ENCODE results near the gene ADAMTS15. TPM values are rescaled to one million over a fixed set of nuclear protein-coding genes. Genes with fewer than 3 reads are reported as not detected.

The ADAMTS15 gene
- total RNA-seq, 3 donors from 2014 or later (not counting 1 experiment from before 2014, with no cell fraction given) = 0.20 TPM; not detected in 2

- no peak for DNase-seq
- 91% methylated on average over 6 of the region's 6 CpGs for WGBS (ENCODE audit: insufficient coverage)
- TF ChIP-seq CTCF (IDR thresholded peaks at IDR 0.05) = no peak
Observed at GRCh38 chr11:130469181-130469580, 20.7 kb downstream of the ADAMTS15 start.

GRCh38 chr11:130470832-130471706 lies 22.6 kb downstream of the ADAMTS15 start:
- Mint-ChIP-seq H3K27me3 (ENCODE audit: low read depth in 2 of 2) (no peaks in the 10 kb centered on the region), H3K4me1 (no peaks in the 10 kb centered on the region), H3K4me3 (no peak overlapping the region), H3K9me3 (no peaks in the 10 kb centered on the region), H3K36me3 (no peaks in the 10 kb centered on the region), H3K27ac (no peak overlapping the region)
- intact Hi-C loops (cut with micrococcal nuclease) = no loop called here
- Histone ChIP-seq H3K9me3 (ENCODE audit: control insufficient read depth, insufficient read depth, low read length) (no peaks in the 10 kb centered on the region), H3K36me3 (ENCODE audit: control insufficient read depth, insufficient read depth, low read length) (no peaks in the 10 kb centered on the region), H3K4me3 (ENCODE audit: low read length) (no peak overlapping the region), H3K27ac (ENCODE audit: low read length) (no peak overlapping the region), H3K27me3 (ENCODE audit: control insufficient read depth, insufficient read depth, low read length) (no peaks in the 10 kb centered on the region), H3K4me1 (ENCODE audit: control insufficient read depth, insufficient read depth, low read length) (no peaks in the 10 kb centered on the region)
- ATAC-seq (no peak), DNase-seq (no peak)
- TF ChIP-seq CTCF (IDR thresholded peaks at IDR 0.05) = no peak
- WGBS (ENCODE audit: insufficient coverage) = 89% methylated on average over 19 of the region's 20 CpGs

More at GRCh38 chr11:130469181-130469580, 20.7 kb downstream of the ADAMTS15 start:
- no peak overlapping the region for H3K4me3 Mint-ChIP-seq
- H3K36me3 Mint-ChIP-seq = no peaks in the 10 kb centered on the region
- Histone ChIP-seq H3K27ac (ENCODE audit: low read length) (no peak overlapping the region), H3K27me3 (ENCODE audit: control insufficient read depth, insufficient read depth, low read length) (no peaks in the 10 kb centered on the region), H3K9me3 (ENCODE audit: control insufficient read depth, insufficient read depth, low read length) (no peaks in the 10 kb centered on the region), H3K4me1 (ENCODE audit: control insufficient read depth, insufficient read depth, low read length) (no peaks in the 10 kb centered on the region), H3K36me3 (ENCODE audit: control insufficient read depth, insufficient read depth, low read length) (no peaks in the 10 kb centered on the region), H3K4me3 (ENCODE audit: low read length) (no peak overlapping the region)
- no peak overlapping the region for H3K27ac Mint-ChIP-seq
- intact Hi-C loops (cut with micrococcal nuclease) = no loop called here
- H3K4me1 Mint-ChIP-seq = no peaks in the 10 kb centered on the region
- H3K27me3 Mint-ChIP-seq (ENCODE audit: low read depth in 2 of 2) = no peaks in the 10 kb centered on the region
- ATAC-seq = no peak
- H3K9me3 Mint-ChIP-seq = no peaks in the 10 kb centered on the region

- no peak for ATAC-seq
- no peak for DNase-seq
- intact Hi-C loops (cut with micrococcal nuclease) = no loop called here
- H3K27ac ChIP-seq (ENCODE audit: low read length) = no peak overlapping the region
- H3K4me1 ChIP-seq (ENCODE audit: control insufficient read depth, insufficient read depth, low read length) = no peaks in the 10 kb centered on the region
- Mint-ChIP-seq H3K36me3 (no peaks in the 10 kb centered on the region), H3K4me1 (no peaks in the 10 kb centered on the region), H3K27me3 (ENCODE audit: low read depth in 2 of 2) (peaks cover 3 to 7% of the 10 kb centered on the region in 2 donors), H3K4me3 (no peak overlapping the region), H3K27ac (no peak overlapping the region), H3K9me3 (no peaks in the 10 kb centered on the region)
- H3K36me3 ChIP-seq (ENCODE audit: control insufficient read depth, insufficient read depth, low read length) = no peaks in the 10 kb centered on the region
- no peak for TF ChIP-seq CTCF (IDR thresholded peaks at IDR 0.05)
- no peaks in the 10 kb centered on the region for H3K9me3 ChIP-seq (ENCODE audit: control insufficient read depth, insufficient read depth, low read length)
- no peak overlapping the region for H3K4me3 ChIP-seq (ENCODE audit: low read length)
- H3K27me3 ChIP-seq (ENCODE audit: control insufficient read depth, insufficient read depth, low read length) = no peaks in the 10 kb centered on the region
- WGBS (ENCODE audit: insufficient coverage) = 83% methylated on average over 11 of the region's 11 CpGs
Observed at GRCh38 chr11:130471731-130472433, 23.4 kb downstream of the ADAMTS15 start.

Measured in natural killer cell (primary cell).